ENCODE measurements around the gene ATAT1.

Gene ATAT1

DNA sequence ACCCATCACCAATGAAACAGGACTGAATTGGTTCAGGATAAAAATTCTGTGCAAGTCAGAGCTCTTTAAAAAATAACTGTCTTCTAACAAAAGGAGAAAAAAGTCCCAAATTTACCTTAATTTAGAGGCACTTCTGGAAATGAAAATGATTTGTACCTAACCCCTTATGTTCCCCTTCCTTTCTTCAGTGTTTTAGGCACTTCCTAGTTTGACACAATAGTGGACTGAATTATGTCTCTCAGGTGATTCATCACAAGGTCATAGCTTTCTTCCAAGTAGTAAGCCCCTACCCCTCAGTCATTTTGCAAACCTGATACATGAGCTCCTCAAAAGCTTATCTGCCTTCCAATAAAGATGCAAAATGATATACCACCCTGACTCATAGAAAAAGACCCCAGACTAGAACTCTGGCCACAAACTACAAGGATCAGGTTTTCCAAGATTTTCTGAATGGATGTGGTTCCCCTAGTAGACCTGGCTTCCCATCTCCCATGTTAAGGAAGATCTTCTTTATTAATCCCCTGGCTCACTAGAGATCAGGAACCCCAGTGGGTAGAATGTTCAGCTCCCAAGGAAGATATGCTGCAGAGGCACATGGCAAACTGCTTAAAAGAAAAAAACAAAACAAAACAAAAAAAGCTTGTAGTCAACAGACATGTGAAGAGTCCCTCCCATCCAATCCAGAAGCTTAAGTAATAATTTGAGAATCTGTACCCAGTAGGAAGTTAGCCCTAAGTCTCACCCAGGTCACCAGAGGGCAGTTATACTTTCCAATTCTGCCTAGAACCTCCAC lies 13.2 kb upstream of the ATAT1 start:
- no peak for DNase-seq (ENCODE audit: low read depth, low spot score)

DNA sequence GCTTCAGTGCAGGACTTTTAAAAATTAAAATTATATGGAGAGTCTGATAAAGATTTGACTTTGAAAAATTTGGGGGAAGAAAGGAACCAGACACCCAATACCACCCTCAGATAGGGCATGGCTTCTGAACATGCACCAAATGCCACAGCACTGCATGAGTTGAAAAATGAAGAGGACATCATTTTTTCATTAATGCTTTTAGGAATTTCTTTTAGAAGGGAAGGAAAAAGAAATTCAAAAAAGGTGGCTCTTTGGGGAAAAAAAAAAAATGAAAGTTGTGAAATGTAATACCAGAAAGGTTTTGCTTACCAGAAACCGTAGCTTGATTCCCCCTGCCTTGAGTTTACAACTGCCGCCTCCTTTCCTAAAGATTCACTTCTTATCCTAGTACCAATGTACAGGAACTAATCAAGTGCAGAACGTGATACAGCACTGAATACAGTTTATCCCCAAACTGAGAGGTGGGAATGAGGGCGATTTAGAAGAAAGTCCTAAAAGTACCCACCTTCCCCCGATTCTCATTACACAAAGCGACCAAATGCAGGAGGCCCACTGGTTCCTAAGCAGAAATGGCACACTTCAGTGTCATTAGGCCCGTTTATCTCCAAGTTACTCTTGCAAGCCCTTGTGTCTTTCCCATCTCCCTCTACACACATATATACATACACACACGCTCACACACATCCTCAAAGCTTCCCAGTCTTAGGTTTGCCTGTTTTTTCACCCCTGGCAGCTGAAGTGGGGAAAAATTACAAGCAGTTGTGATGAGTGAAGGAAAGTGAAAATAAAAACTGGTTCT lies 12.4 kb upstream of the ATAT1 start:
- no peak for DNase-seq (ENCODE audit: low read depth, low spot score)

DNA sequence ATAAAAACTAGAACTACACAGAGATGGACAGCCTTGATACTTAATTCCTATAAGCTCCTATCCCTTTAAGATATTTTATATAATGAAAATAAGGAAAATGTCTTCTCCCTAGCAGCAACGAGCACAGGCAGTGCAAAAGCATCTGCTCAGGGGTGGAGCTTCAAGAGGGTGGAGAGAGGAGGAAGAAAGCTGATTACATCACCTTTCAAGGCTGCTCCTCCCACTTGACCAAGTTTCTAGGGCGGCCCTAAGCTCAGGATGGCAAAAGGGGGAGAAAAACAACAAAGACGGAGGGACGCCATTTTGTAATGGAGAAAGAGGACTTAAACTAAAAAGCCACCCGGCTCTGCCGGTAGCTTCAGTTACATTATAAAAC lies 11.8 kb upstream of the ATAT1 start:
- peak; percentile 78 for DNase-seq (ENCODE audit: low read depth, low spot score)

DNA sequence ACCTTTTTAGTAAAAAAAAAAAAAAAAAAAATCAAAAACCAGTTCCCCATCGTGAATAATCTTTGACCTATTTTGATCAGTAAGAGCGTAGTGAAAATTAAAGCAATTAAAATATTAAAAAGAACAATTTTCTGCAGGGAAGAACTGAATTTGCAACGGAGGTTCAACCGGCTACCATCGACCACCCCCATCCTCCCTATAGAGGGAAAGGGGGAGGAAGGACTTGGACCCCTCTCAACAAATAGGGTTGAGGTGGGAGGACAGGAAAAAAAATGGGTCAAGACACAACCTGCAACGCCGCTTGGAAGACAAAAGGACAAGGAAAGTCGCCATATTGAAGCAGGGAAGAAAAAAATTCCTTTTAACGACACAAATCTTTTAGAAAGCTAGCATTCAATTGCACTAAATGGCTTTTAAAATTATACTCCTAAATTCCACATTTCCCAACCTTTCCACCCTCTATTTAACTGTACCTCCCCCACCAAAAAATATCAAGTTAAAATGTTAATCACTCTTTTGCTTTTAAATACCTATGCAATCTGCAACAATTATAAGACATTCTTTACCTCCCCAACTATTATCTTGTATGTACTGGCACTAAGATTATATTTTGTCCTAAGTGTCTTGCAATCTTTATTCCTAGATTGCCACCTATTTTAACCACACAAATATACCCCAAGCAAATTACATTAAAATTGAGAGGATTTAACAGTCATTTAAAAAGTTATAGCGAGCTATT lies 11.3 kb upstream of the ATAT1 start:
- no peak for DNase-seq (ENCODE audit: low read depth, low spot score)

DNA sequence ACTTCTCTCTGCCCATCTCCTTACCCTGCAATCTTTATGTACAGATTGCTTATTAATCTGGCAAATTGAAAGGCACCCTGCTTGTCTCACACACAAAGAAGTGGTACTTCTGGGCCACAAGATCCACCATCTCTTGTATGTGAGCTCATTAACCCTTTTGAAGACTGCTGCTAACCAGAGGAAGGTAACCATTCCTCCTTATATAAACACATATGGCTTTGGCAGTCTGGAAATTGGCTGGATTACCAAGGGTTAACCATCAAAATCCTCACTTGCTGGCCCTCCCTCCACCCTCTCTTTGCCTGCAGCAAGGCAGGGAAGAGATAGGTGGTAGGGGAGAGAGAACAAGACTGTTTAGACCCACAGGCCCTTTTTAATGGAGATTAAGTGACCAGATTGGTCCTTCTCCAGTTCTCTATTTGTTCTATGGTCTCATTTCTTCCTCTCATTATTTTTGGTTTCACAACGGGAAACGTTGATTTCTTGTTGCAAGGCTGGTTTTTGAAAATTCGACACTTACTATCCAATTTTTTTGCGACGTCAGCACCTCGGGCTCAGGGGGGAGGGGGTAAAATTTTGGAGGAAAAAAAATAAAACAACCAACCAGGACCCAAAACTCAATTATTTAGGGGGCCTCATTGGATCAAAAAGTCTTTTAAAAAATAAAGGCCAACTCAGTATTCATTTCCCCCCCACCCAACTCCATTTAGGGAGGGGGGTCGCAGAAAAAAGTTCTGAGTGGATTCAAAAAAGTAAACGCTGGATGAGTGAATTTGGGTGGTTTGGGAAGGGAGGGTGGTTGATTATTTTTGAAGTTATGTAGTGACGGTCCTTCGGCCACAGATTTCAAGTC lies 10.5 kb upstream of the ATAT1 start:
- DNase-seq (ENCODE audit: low read depth, low spot score) = no peak

DNA sequence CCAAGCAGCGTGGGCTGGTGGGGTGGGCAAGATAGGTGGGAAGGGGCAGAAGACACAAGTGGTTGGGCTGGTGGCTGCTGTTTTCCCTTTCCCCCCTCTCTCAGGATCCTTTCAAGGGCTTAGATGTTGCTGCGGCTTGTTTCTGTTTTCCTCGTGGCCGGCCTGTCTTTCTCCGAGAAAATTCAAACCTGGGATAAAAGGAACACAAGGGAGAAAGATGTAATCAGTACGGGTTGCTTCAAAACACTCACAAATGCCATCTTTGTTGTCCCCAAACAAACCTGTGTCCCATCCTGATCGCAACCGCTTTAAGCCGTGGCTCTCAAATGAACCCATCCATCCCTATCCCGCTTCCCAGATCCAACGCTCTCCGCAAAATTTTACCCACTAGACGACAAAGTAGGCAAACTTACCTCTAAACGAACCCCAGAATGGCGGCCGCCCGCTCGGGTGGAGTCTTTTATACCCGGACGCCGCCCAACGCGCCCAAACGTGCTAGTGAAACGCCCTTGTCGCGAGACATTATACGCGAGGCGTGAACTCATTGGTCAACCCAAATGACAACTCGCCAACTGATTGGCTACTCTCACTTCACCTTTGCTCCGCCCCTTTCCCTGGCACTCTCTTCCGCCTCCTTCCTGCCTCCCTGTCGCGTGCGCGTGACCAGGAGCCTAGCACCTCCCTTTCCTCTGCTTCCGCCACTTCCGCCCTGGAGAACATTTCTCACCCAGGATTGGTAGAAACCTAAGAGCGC lies 9.7 kb upstream of the ATAT1 start, which contains the start of gene PPP1R10:
Gene PPP1R10 (minus strand): TSS at position 433 of the 754 bp plus-strand sequence. CDS start 7,299 bp downstream, outside the sequence.
- peak; percentile 98 for DNase-seq (ENCODE audit: low read depth, low spot score)

DNA sequence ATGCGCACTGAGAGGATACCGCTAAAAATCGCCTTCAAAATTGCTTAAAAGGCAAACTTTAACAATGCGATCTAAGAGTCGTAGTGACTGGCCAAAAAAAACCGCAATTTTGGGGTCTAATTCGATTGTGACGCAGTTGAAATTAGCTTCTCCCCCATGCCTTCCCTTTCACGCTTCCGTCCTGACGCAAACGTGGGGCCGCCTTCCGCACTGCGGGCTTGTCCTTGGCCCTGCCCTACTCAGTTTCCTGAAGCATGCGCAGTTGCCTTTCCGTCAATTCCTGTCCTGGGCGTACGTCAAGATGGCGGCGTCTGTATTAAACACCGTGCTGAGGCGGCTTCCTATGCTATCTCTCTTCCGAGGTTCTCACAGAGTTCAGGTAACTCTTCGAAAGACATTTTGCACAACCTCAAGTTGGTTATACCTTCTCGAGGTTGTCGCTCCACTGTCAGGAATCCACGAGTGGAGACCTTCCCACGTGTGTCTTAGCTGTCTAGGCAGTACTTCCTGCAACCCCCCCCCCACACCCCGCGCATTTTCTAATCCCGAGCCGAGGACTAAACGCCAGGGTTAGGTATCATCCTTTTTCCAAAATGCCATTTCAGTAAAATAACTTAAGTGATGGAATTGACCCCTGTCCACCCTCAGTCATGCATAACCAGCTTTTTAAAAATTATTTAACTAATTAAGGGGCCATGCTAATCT lies 9.0 kb upstream of the ATAT1 start, which contains the start of gene MRPS18B:
Gene MRPS18B (plus strand): TSS at position 276 of the 705 bp plus-strand sequence. CDS start 26 bp downstream, at position 302.
- peak; percentile 98 for DNase-seq (ENCODE audit: low read depth, low spot score)

DNA sequence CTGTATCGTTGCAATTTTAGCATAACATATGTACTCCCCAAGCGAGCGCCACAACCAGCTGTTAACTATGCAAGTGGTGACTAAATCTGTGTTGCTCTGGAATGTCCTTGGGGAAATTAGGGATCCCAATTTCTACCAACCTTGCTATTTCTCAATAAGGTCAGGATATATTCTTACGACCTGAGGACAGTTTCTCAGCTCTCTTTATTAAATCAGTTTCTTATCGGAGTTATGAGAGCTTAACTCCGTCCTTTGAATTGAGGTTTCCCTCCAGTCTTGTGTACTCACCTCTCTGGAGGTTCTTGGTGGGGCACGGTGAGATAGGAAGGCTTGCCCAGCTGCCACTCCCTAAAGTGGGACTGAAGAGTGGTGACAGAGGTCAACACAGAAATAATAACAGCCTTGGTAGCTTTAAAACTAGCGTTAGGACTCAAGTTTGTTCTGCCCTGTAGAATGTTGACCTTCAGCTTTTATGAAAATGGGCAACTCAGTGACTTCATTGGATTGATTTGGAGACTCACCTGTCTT lies 8.3 kb upstream of the ATAT1 start:
- DNase-seq (ENCODE audit: low read depth, low spot score) = no peak

DNA sequence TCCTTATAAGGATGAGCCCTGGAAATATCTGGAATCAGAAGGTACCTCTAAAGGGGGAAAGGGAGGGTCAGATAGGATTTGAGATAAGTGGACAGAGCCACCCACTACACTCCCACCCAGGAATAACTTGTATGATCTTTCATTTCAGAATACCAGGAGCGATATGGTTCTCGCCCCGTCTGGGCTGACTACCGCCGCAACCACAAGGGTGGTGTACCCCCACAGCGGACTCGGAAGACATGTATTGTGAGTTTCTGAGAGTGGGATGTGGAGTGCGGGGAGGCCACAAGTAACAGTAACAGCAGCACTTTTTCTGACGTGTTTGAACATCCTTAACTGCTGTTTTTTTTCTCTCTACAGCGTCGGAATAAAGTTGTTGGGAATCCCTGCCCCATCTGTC lies 7.1 kb upstream of the ATAT1 start:
- no peak for DNase-seq (ENCODE audit: low read depth, low spot score)

DNA sequence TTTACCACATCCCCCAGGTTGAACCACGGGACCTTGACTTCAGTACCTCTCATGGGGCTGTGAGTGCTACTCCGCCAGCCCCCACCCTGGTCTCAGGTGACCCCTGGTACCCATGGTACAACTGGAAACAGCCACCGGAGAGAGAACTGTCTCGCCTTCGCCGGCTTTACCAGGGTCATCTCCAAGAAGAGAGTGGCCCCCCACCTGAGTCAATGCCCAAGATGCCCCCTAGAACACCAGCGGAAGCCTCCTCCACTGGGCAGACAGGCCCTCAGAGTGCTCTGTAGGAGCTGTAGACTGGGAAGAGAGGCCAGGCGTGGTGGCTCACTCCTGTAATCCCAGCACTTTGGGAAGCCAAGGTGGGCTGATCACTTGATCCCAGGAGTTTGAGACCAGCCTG lies 1.2 kb upstream of the ATAT1 start:
- no peak for DNase-seq (ENCODE audit: low read depth, low spot score)

DNA sequence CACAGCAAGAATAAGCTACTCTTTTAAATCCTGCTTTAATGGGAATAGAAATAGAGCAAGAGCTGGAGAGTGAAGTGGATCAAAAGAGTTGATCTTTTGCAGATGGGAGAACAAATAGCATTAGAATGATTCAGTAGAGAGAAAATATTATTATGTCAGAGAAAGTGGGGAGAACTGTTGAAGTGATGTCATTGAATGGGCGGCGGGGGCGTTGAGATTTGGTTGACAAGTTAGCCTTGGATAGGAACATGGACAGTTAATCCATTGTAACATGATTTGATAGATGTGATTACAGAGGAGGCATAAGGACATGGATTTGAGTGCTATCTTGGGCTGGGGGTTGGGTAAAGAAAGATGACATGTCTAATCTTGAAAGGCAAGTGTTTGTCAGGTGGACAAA lies 9.2 kb downstream of the ATAT1 start:
- DNase-seq (ENCODE audit: low read depth, low spot score) = no peak

DNA sequence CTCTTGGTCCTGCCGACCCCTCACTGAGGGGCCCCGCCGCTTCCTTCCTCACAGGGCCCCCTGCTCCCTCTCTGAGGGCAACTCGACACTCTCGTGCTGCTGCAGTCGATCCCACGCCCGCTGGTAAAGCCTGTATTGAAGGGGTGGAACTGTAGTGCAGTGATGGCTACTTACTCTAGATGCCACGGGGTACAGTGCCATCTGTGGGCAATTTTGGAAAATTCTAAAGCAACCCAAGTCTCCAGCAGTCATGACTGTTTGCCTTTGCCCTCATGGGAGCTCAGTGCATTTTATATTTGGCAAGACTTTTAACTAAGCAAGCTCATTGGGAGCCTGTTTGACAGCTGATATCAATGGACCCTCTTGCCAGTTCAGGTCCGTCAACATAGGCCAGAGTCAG lies 13.8 kb downstream of the ATAT1 start:
- no peak for DNase-seq (ENCODE audit: low read depth, low spot score)

DNA sequence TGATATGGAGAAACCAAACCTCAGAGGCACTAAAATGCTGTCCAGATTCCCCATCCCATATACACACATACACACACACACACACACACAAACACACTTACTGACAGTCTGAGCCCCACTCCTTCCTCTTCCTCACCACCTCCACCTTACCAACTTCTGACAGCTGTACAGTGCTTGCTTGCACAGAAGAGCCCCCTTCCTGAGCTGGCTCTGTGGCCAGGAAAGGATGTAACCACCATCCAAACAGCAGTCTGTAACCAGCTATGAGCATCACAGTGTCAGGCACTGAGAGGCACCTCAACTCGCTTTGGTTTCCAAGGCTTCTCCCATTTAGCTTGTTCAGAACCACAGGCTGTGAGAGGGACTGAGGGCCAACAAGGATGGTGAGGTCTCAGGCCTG lies 14.4 kb downstream of the ATAT1 start:
- no peak for DNase-seq (ENCODE audit: low read depth, low spot score)

DNA sequence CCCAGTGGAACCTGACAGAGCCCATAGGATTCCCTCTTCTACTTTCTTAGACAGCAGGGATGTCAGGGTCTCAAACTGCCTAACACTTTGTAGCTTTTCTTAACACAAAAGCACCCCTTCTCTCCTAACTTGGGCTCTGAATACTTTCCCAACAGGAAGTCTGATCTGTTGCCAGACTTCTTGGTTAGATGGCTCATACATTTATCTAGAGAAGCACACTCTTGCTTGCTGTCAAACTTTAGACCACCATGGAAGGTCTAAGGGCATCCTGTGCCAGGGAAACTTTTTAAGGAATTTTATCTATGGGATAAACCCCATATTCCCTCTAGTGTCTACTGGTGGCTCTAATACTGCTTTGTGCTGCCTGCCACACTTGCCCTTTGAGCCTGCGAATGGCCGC lies 17.0 kb downstream of the ATAT1 start:
- no peak for DNase-seq (ENCODE audit: low read depth, low spot score)

DNA sequence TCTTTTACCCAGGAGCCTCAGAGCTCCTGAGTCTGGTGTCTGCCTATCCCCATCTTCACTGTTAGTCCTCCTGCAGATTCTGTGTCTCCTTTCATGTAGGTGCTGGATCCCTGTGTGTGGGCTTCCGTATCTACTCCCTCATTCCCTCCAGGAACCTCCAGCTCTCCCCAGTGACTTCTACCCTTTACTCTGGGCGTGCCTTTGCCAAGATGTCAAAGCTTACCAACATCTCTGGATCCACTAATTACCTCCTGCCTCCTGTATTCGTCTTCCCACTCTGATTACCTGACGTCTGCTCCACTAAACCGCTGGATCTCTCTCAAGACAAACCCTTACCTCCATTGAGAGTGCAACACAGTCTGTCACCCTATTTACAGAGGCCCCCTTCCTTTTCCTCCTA lies 18.1 kb downstream of the ATAT1 start:
- DNase-seq (ENCODE audit: low read depth, low spot score) = no peak

DNA sequence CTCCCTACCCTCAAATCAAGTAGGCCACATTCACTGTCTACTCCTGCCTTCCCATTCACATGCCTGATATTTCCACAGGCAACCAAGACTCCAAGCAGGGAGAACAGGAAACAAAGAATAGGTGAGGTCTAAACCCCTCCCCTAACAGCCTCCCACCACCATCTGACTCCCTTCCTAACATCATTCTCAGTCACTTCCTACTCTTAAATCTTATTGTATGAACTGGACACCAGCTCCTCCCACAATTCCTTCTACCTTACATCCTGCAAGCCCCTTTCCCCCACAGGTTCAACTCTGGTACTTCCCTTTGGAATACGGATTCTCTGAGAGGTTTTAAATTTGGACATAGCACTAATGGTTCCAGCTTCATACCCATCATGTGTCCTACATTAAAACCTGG lies 19.3 kb downstream of the ATAT1 start:
- no peak for DNase-seq (ENCODE audit: low read depth, low spot score)

DNA sequence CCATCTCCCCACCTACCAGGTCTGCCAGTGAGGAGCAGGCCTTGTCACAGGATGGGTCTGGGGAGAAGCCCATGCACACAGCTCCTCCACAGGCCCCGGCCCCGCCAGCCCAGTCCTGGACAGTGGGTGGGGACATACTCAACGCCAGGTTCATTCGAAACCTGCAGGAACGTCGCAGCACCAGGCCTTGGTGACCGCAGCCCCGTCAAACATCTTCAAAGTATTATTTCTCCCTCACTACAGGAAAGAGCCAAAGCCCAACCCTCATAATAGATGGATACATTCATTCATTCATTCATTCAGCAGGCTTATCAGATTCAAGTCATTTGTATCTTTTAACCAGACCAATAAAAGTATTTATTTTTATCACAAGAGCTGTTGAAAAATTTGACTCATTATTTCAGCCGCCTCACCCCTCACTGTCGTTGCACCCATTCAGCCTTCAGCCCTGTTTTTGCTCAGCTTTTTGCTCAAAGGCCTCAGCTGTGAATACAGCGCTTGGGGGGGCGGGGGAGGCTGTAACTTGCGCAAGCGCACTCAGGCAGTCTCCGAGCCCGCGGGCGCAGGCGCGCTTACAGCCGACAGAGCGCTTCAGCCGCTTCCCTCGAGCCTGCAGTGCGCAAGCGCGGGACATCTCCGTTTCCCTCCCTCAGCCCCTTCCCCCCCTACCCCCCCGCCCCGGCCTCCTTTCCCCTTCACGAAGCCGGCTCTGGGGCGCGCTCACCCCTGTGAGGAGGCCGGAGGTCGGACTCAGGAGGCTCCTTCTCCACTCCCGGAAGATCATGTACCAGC lies 20.0 kb downstream of the ATAT1 start, which contains the start of gene C6orf136:
Gene C6orf136 (plus strand): TSS at position 684 of the 792 bp plus-strand sequence. CDS start 99 bp downstream, at position 783.
- DNase-seq (ENCODE audit: low read depth, low spot score) = peak; percentile 84

DNA sequence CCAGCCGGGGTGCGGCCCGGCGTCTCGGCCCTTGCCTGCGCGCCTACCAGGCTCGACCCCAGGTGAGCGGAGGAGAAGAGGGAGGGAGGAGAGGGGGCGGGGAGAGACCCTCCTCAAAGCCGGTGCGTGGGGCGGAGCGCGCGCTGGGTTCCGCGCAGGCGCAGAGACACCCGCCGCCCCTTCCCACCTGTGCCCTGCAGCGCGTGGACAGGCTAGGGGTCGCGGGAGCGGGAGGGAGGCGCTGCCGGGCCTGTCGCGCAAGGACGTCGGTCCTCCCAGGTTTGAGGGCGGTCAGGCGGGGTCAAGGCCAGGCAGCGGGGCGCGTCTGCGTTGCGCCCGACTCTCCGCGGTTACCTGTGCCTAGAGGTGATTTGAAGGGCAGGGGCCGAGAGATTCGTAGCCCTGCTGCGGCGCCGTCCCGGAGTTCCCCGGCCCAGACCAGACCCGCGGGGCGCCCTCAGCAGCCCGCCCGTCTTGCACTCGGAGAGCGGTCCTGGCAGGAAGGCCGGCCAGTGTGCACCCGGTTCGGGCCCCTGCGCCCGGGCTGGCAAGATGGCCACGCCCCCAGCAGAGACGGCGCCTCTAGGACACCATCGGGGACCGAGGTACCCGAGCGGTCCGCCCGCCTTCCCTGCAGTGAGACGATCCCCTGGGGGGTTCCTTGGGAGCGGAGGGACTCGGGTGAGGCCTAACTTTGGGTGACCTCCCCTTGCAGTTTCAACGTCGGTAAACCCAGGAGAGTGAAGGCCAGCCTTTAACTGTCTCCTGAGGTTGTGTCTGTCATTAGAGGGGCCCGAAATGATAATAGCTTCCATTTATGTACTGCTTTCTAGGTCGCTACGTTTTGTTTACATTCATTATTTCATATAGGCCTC lies 20.8 kb downstream of the ATAT1 start:
- peak; percentile 42 for DNase-seq (ENCODE audit: low read depth, low spot score)

All from activated CD4-positive, CD25-positive, alpha-beta regulatory T cell treated with anti-CD3 and anti-CD28 coated beads, Interleukin-2, amount 50 U/mL, for 16 hours (primary cell).